Measurements from ENCODE around the gene HOXA10.

Gene HOXA10

GRCh38 chr7:27137640-27138315, 36.3 kb downstream of the HOXA10 start:
- H3K36me3 ChIP-seq (ENCODE audit: control insufficient read depth, insufficient read depth, low read length), result no peaks in the 10 kb centered on the region
- TF ChIP-seq, protein P1, sequence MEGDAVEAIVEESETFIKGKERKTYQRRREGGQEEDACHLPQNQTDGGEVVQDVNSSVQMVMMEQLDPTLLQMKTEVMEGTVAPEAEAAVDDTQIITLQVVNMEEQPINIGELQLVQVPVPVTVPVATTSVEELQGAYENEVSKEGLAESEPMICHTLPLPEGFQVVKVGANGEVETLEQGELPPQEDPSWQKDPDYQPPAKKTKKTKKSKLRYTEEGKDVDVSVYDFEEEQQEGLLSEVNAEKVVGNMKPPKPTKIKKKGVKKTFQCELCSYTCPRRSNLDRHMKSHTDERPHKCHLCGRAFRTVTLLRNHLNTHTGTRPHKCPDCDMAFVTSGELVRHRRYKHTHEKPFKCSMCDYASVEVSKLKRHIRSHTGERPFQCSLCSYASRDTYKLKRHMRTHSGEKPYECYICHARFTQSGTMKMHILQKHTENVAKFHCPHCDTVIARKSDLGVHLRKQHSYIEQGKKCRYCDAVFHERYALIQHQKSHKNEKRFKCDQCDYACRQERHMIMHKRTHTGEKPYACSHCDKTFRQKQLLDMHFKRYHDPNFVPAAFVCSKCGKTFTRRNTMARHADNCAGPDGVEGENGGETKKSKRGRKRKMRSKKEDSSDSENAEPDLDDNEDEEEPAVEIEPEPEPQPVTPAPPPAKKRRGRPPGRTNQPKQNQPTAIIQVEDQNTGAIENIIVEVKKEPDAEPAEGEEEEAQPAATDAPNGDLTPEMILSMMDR (IDR thresholded peaks at IDR 0.05; ENCODE audit: insufficient read depth, low read length, poor library complexity, severe bottlenecking), result no peak
- H3K4me3 ChIP-seq (replicated peaks; ENCODE audit: low read depth, low read length), result no peak overlapping the region
- no peaks in the 10 kb centered on the region for H3K27me3 ChIP-seq (replicated peaks; ENCODE audit: control insufficient read depth, insufficient read depth, low read length)
- no peak for DNase-seq (ENCODE audit: extremely low read depth, insufficient read length)

DNA sequence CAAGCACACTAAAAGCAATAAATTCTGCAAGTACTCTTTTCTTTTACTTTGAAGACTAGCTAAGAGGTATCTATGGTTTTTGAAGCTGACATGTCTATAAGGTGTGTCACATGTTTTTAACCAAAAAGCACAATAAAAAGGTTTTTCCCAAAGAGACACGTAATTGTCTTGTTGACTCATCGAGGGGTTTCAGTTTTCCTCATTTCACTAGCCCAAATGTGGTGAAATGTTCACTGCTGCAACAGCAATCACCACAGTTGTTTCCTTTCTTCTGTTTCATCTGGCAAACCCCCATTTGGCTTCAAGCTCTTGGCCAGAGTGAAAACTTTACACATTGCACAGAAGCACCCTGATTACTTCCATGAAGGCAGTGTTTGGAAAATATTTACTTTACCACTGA, 39.7 kb downstream of the HOXA10 start:
- DNase-seq (ENCODE audit: extremely low read depth, insufficient read length), result no peak
- no peaks in the 10 kb centered on the region for H3K27me3 ChIP-seq (replicated peaks; ENCODE audit: control insufficient read depth, insufficient read depth, low read length)
- no peaks in the 10 kb centered on the region for H3K36me3 ChIP-seq (ENCODE audit: control insufficient read depth, insufficient read depth, low read length)
- no peak overlapping the region for H3K4me3 ChIP-seq (replicated peaks; ENCODE audit: low read depth, low read length)
- TF ChIP-seq, protein P1 (IDR thresholded peaks at IDR 0.05; ENCODE audit: insufficient read depth, low read length, poor library complexity, severe bottlenecking), result no peak

GRCh38 chr7:27133409-27134231, 40.5 kb downstream of the HOXA10 start:
- Histone ChIP-seq H3K36me3 (ENCODE audit: control insufficient read depth, insufficient read depth, low read length) (no peaks in the 10 kb centered on the region), H3K27me3 (replicated peaks; ENCODE audit: control insufficient read depth, insufficient read depth, low read length) (no peaks in the 10 kb centered on the region), H3K4me3 (replicated peaks; ENCODE audit: low read depth, low read length) (no peak overlapping the region)
- DNase-seq (ENCODE audit: extremely low read depth, insufficient read length), result no peak
- TF ChIP-seq, protein P1 (IDR thresholded peaks at IDR 0.05; ENCODE audit: insufficient read depth, low read length, poor library complexity, severe bottlenecking), result no peak

- no peak overlapping the region for H3K4me3 ChIP-seq (replicated peaks; ENCODE audit: low read depth, low read length)
- H3K36me3 ChIP-seq (ENCODE audit: control insufficient read depth, insufficient read depth, low read length), result no peaks in the 10 kb centered on the region
- H3K27me3 ChIP-seq (replicated peaks; ENCODE audit: control insufficient read depth, insufficient read depth, low read length), result no peaks in the 10 kb centered on the region
- DNase-seq (ENCODE audit: extremely low read depth, insufficient read length), result no peak
- TF ChIP-seq, protein P1 (IDR thresholded peaks at IDR 0.05; ENCODE audit: insufficient read depth, low read length, poor library complexity, severe bottlenecking), result no peak
Observed at GRCh38 chr7:27132978-27133377, 41.1 kb downstream of the HOXA10 start.

DNA sequence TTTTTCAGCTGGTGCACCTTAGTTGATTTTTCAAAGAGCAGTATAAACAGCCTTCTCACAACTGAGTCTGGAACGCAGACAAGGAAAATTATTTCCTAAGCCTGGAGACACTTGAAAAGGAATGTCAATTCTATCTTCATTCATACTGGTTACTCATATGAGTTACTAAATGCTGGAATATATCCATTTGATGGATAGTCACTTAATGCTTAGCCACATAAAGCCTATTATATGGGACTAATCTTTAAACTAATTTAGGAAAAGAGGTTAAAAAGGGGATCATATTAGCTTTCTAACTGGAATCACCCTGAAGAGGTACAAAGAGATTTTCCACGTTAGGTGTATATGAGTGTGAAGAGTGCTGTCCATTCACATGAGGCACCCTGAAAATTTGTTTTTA, 41.9 kb downstream of the HOXA10 start:
- Histone ChIP-seq H3K4me3 (replicated peaks; ENCODE audit: low read depth, low read length) (no peak overlapping the region), H3K27me3 (replicated peaks; ENCODE audit: control insufficient read depth, insufficient read depth, low read length) (no peaks in the 10 kb centered on the region), H3K36me3 (ENCODE audit: control insufficient read depth, insufficient read depth, low read length) (no peaks in the 10 kb centered on the region)
- TF ChIP-seq, protein P1 (IDR thresholded peaks at IDR 0.05; ENCODE audit: insufficient read depth, low read length, poor library complexity, severe bottlenecking), result no peak
- no peak for DNase-seq (ENCODE audit: extremely low read depth, insufficient read length)

All from GM06990 (cell line).